ENCODE measurements around the gene MLH1.
"Not testable (repeated sequence)": the region's sequence is repeated elsewhere in the genome, so short reads cannot be mapped to it uniquely, and the experiment has no call there.

Gene MLH1

DNA sequence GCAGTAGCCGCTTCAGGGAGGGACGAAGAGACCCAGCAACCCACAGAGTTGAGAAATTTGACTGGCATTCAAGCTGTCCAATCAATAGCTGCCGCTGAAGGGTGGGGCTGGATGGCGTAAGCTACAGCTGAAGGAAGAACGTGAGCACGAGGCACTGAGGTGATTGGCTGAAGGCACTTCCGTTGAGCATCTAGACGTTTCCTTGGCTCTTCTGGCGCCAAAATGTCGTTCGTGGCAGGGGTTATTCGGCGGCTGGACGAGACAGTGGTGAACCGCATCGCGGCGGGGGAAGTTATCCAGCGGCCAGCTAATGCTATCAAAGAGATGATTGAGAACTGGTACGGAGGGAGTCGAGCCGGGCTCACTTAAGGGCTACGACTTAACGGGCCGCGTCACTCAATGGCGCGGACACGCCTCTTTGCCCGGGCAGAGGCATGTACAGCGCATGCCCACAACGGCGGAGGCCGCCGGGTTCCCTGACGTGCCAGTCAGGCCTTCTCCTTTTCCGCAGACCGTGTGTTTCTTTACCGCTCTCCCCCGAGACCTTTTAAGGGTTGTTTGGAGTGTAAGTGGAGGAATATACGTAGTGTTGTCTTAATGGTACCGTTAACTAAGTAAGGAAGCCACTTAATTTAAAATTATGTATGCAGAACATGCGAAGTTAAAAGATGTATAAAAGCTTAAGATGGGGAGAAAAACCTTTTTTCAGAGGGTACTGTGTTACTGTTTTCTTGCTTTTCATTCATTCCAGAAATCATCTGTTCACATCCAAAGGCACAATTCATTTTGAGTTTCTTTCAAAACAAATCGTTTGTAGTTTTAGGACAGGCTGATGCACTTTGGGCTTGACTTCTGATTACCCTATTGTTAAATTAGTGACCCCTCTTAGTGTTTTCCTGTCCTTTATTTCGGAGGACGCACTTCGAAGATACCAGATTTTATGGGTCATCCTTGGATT lies at the start of gene MLH1:
Gene MLH1, plus strand, starts transcription at position 193 of the 958 bp plus-strand sequence. Its CDS starts 30 bp downstream, at position 223.
- DNase-seq (ENCODE audit: low read depth in 2 of 2), result peak; percentile 87 to 90

DNA sequence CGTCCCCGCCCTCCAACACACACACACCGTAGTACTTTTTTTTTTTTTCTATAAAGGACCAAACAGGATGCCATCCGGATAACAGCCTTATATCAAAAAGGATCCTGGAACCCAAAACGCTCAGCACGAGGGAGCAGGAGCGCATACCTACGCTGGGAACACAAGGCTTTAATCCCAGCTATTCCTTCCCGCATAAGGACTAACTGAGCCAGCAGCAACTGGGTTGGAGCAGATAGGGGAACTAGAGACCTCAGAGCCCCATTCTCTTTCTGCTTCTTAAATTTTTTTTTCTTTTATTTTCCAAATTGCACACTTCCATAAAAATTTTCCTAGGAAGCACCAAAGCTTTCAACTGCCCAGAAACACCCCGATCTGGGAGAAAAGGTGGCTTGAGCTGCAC lies 49.7 kb upstream of the MLH1 start:
- DNase-seq (ENCODE audit: low read depth in 2 of 2), result no peak

GRCh38 chr3:36944012-36944640 lies 49.2 kb upstream of the MLH1 start:
- peak; percentile 20 to 22 for DNase-seq (ENCODE audit: low read depth in 2 of 2)

DNA sequence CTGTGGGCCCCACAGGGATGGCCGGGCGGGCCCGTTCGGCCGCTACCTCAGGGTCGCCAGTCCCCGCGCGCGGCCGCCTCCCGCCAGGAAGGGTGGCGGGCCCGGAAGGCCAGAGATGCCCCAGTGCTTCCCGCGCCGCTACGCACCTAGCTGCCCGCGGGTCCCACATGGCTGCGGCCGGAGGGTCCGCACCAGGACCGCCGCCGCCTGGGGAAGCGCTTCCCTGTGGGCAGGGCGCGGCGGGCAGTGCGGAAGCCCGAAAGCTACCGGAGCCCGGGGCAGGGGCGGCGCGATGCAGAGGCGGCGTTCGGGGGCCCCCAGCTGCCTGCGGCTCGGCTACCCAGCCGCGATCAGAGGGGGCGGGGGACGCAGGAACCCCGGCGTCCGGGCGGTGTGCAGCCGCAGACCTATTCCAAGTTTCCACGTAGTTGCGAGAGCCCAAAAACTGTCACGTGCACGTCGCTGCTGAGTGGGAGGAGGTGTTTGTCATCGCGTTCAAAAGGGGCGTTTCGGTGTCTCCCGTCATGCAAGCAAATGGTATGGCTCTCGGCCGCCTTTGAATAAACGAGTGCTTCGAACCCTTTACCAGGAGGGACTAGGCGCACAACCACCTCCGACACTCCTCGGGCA lies 48.6 kb upstream of the MLH1 start, which contains the start of gene TRANK1:
Gene TRANK1, minus strand, starts transcription at position 414 of the 630 bp plus-strand sequence. Its CDS starts 245 bp downstream, at position 169.
- peak; percentile 75 to 77 for DNase-seq (ENCODE audit: low read depth in 2 of 2)

GRCh38 chr3:36945333-36945980 lies 47.9 kb upstream of the MLH1 start:
- DNase-seq (ENCODE audit: low read depth in 2 of 2), result no peak

DNA sequence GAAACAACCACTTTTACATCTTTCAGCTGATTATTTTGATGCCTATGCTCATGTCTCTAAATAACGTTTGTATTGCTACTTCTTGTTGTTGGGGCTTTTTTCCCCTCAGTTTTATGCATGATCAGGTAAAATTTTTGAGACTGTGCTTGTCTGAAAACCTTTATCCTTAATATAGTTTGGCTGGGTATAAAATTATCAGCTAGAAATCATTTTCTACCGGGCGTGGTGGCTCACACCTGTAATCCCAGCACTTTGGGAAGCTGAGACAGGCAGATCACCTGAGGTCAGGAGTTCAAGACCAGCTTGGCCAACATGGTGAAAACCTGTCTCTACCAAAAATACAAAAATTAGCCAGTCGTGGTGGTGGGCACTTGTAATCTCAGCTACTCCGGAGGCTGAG lies 45.5 kb upstream of the MLH1 start:
- not testable (repeated sequence) for DNase-seq (ENCODE audit: low read depth in 2 of 2)

- DNase-seq (ENCODE audit: low read depth in 2 of 2), result no peak
Observed at GRCh38 chr3:36954452-36955134, 38.7 kb upstream of the MLH1 start.

DNA sequence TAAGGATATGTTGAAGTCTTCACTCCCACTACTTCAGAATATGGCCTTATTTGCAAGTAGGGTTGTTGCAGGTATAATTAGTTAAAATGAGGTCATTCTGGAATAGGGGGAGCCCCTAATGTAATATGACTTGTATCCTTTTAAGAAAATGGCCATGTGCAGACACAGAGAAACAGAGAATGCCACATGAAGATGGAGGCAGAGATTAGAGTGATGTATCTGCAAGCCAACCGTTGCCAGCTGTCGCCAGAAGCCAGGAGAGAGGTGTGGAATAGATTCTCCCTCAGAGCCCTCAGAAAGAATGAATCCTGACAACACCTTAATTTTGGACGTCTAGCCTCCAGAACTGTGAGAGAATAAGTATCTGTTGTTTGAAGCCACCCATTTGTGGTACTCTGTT lies 37.2 kb upstream of the MLH1 start:
- DNase-seq (ENCODE audit: low read depth in 2 of 2), result no peak

DNA sequence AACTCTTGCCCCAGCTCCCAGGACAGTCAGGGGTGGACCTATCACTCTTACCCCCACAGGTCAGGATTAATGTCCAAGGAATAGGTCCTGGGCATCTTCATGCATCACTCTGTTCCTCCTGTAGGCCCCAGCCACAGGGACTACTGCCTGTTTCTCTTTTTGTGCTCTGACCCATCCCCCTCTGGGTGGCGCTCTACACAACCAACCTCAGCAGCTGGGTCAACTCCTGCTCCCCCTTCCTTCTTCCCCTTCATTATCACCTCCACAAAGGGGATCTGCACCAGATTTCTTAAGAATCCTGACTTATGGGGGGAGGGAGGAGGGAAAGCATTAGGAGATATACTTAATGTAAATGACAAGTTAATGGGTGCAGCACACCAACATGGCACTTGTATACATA lies 36.3 kb upstream of the MLH1 start:
- DNase-seq (ENCODE audit: low read depth in 2 of 2), result no peak

DNA sequence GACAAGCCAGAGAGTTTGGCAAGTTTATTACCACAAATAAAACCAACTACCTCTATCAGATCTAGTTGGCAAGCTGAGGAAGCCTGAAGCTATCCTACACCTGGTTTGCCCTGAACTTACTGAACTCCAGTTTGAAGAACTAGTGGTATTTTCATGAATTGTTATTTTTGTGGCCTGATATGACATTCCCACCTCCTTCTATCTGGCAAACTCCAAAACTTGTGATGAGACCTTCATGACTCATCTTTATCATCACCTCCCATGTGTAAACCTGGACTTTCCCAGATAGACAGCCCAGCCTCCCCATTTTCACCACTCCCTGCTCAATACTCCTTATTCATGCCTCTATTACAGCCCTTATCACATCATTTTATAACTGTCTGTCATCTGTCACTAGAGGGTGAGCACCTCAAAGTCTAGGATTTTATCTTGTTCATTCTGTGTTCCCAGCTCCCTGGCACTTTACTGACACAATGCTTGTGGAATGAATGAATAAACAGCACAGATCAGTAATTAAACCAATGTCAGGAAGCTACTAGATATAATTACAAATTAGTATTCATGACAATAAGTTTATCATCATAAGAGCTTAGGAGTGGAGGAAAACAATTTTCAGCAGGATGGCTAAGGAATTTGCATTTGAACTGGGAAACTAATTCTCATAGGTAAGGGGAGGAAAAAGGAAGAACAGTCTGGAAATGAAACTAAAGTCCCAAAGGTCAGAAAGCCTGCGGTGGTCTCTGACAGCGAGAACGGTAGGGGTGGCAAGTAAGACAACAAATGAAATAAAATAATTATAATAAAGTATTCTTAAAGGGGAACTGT lies 35.2 kb upstream of the MLH1 start:
- no peak for DNase-seq (ENCODE audit: low read depth in 2 of 2)

- DNase-seq (ENCODE audit: low read depth in 2 of 2), result no peak
Observed at GRCh38 chr3:36959821-36960220, 33.5 kb upstream of the MLH1 start.

- DNase-seq (ENCODE audit: low read depth in 2 of 2), result no peak
Observed at GRCh38 chr3:36960502-36960901, 32.8 kb upstream of the MLH1 start.

DNA sequence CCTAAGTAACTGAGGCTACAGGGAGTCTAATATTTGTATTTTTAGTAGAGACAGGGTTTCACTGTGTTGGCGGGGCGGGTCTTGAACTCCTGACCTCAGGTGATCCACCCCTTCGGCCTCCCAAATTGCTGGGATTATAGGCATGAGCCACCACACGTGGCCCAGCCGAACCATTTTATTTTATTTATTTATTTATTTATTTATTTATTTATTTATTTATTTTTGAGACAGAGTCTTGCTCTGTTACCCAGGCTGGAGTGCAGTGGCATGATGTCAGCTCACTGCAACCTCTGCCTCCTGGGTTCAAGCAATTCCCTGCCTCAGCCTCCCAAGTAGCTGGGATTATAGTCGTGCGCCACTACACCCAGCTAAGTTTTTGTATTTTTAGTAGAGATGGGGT lies 30.3 kb upstream of the MLH1 start:
- not testable (repeated sequence) for DNase-seq (ENCODE audit: low read depth in 2 of 2)

DNA sequence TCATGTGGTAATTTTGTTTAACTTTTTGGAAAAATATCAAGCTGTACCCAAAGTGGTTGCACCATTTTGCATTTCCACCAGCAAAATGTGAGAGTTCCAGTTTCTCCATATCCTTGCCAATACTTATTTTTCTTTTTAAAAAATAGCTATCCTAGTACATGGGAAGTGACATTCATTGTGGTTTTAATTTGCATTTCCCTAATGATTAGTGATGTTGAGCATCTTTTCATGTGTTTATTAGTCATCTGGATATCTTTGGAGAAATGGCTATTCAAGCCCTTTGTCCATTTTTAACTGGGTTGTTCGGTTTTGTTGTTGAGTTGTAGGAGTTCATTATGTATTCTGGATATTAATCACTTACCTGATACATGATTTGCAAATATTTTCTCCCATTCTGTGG lies 29.0 kb upstream of the MLH1 start:
- DNase-seq (ENCODE audit: low read depth in 2 of 2), result no peak

- no peak for DNase-seq (ENCODE audit: low read depth in 2 of 2)
Observed at GRCh38 chr3:36964817-36965216, 28.5 kb upstream of the MLH1 start.

- no peak for DNase-seq (ENCODE audit: low read depth in 2 of 2)
Observed at GRCh38 chr3:36965440-36965839, 27.9 kb upstream of the MLH1 start.

- DNase-seq (ENCODE audit: low read depth in 2 of 2), result no peak
Observed at GRCh38 chr3:36969085-36969484, 24.2 kb upstream of the MLH1 start.

DNA sequence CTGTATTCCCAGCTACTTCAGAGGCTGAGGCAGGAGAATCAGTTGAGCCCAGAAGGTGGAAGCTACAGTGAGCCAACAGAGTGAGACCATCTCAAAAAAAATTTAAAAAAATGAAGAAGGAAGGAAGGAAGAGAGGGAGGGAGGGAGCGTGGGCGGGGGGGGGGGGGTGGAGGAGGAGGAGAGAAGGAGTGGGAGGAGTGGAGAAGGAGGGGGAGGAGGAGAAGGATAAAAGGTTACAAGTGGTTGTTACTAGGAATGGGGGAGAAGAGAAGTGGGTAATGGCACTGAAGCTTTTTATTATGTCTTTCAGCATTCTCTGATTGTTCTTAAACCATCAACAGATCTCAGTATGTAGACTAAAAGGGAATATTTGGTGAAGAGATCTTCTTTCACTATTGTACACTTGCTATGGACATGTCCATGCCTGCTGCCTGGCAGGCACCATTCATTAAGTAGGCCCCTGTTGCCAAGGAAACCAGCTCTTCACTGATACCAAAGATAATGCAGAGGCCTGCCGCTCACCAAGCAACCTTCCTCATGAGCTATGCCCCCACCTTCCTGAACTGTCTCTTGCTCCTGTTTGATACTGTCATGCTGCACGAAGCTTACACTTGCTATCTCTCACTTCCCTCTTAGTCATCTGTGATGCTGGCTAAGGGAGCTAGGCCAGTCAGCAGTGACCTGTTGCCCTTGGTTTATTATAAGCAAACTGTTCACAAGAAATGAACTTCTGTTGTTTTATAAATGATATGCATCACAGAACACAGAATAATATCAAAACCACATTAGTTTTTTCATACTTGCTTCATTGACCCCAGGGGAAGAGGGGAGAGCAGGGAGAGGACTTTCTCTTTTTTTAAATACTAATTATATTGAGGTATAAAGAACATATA lies 23.5 kb upstream of the MLH1 start:
- peak in 1 of 2 donors; percentile 41 for DNase-seq (ENCODE audit: low read depth in 2 of 2)

- no peak for DNase-seq (ENCODE audit: low read depth in 2 of 2)
Observed at GRCh38 chr3:36972163-36972562, 21.2 kb upstream of the MLH1 start.

Data from stimulated activated CD8-positive, alpha-beta memory T cell treated with anti-CD3 and anti-CD28 coated beads, Interleukin-15, amount 100 ng/mL, for 48 hours (primary cell).